Transverse colon (tissue), 3 donors: ENCODE data around the gene CLEC12A.

ENCODE experiments used
- CTCF ChIP-seq, 5 experiments: fragments of 200-600 bp in 3 of 5; fragments of 450-650 bp in 2 of 5; sonication (generic) in 3 of 5; IDR thresholded peaks; 1 replicate in 2 of 5; 2 replicates in 3 of 5; pipeline ENCODE4 v1.5.1; 2016 to 2017; ENCODE audit warnings: antibody characterized with exemption in 5 of 5, inconsistent platforms in 3 of 5, mild to moderate bottlenecking in 2 of 5, moderate library complexity in 1 of 5
- EP300 ChIP-seq: sonication (generic); formaldehyde crosslinking; IDR thresholded peaks from one replicate; pipeline ENCODE4 v1.6.1; 2017; ENCODE audit warnings: antibody characterized with exemption, low read depth

GRCh38 chr12:9957834-9958233 lies 13.4 kb upstream of the CLEC12A start:
- TF ChIP-seq EP300 (no peak), CTCF (IDR thresholded peaks at IDR 0.05) (no peak)
